ENCODE data around the gene RBL1. TPM values are rescaled to one million over a fixed set of nuclear protein-coding genes. Genes with fewer than 3 reads are reported as not detected.
A peak's percentile ranks its signal among the peaks of the same experiment; 100 is the strongest.
"Not testable (repeated sequence)": the region's sequence is repeated elsewhere in the genome, so short reads cannot be mapped to it uniquely, and the experiment has no call there.

The RBL1 gene
- total and polyA plus RNA-seq, 3 donors from 2014 or later = 6.0 to 15.3 (median 14.2) TPM

- H3K4me1 ChIP-seq = no peaks in the 10 kb centered on the region
- TF ChIP-seq POLR2A (IDR thresholded peaks at IDR 0.05) (no peak), CTCF (IDR thresholded peaks at IDR 0.05) (no peak)
- H3K27ac ChIP-seq = no peak overlapping the region
- H3K36me3 ChIP-seq (ENCODE audit: low read depth, missing control alignments) = no peaks in the 10 kb centered on the region
- no peak overlapping the region for H3K4me3 ChIP-seq
- H3K27me3 ChIP-seq = no peaks in the 10 kb centered on the region
- no peak for DNase-seq
- WGBS, 2 donors = 80 to 86% methylated on average over 4 of the region's 4 CpGs
- H3K9me3 ChIP-seq = no peaks in the 10 kb centered on the region
- intact Hi-C loops (cut with DNase I; ENCODE audit: low total_unique reads) = no loop called here
Observed at GRCh38 chr20:37071481-37071911, 24.3 kb downstream of the RBL1 start.

- H3K36me3 ChIP-seq (ENCODE audit: low read depth, missing control alignments); H3K4me1 ChIP-seq; H3K27me3 ChIP-seq; H3K4me3 ChIP-seq; H3K27ac ChIP-seq; DNase-seq; intact Hi-C loops (cut with DNase I; ENCODE audit: low total_unique reads); H3K9me3 ChIP-seq: not testable (repeated sequence)
- WGBS, 2 donors = 94 to 98% methylated on average over 9 to 19 of the region's 25 CpGs
Observed at GRCh38 chr20:37069563-37069962, 26.2 kb downstream of the RBL1 start.

- DNase-seq = no peak
- intact Hi-C loops (cut with DNase I; ENCODE audit: low total_unique reads) = no loop called here
Observed at GRCh38 chr20:37066168-37066567, 29.6 kb downstream of the RBL1 start.

GRCh38 chr20:37055276-37055675 lies 40.5 kb downstream of the RBL1 start:
- Histone ChIP-seq H3K36me3 (ENCODE audit: low read depth, missing control alignments) (no peaks in the 10 kb centered on the region), H3K9me3 (no peaks in the 10 kb centered on the region), H3K4me3 (no peak overlapping the region), H3K4me1 (no peaks in the 10 kb centered on the region), H3K27me3 (no peaks in the 10 kb centered on the region), H3K27ac (no peak overlapping the region)
- intact Hi-C loops (cut with DNase I; ENCODE audit: low total_unique reads) = no loop called here
- 89 to 94% methylated on average over 3 of the region's 3 CpGs for WGBS, 2 donors
- TF ChIP-seq CTCF (IDR thresholded peaks at IDR 0.05) (no peak), POLR2A (IDR thresholded peaks at IDR 0.05) (no peak)
- no peak for DNase-seq

More at GRCh38 chr20:37066168-37066567, 29.6 kb downstream of the RBL1 start:
- no peak for TF ChIP-seq CTCF (IDR thresholded peaks at IDR 0.05)
- TF ChIP-seq POLR2A (IDR thresholded peaks at IDR 0.05) = no peak
- Histone ChIP-seq H3K9me3 (no peaks in the 10 kb centered on the region), H3K4me3 (no peak overlapping the region), H3K36me3 (ENCODE audit: low read depth, missing control alignments) (no peaks in the 10 kb centered on the region), H3K27me3 (no peaks in the 10 kb centered on the region), H3K4me1 (no peaks in the 10 kb centered on the region), H3K27ac (no peak overlapping the region)
- WGBS, 2 donors = 85 to 88% methylated on average over 2 of the region's 2 CpGs

GRCh38 chr20:37053230-37053950 lies 42.4 kb downstream of the RBL1 start:
- WGBS, 2 donors = 89 to 91% methylated on average over 4 of the region's 4 CpGs

More at GRCh38 chr20:37053230-37053950, 42.4 kb downstream of the RBL1 start:
- TF ChIP-seq POLR2A (IDR thresholded peaks at IDR 0.05) (no peak), CTCF (IDR thresholded peaks at IDR 0.05) (no peak)
- H3K4me1 ChIP-seq = no peaks in the 10 kb centered on the region
- no peaks in the 10 kb centered on the region for H3K36me3 ChIP-seq (ENCODE audit: low read depth, missing control alignments)
- intact Hi-C loops (cut with DNase I; ENCODE audit: low total_unique reads) = no loop called here
- no peaks in the 10 kb centered on the region for H3K9me3 ChIP-seq
- H3K27ac ChIP-seq = peak overlapping the region in 1 of 2 donors; percentile 6
- DNase-seq = no peak
- no peak overlapping the region for H3K4me3 ChIP-seq
- no peaks in the 10 kb centered on the region for H3K27me3 ChIP-seq
